Stimulated activated CD4-positive, alpha-beta T cell treated with anti-CD3 and anti-CD28 coated beads, Interleukin-12 subunit alpha, Interleukin-12 subunit beta, amount 100 ng/mL, for 48 hours (primary cell): ENCODE results near the gene C19orf38.

Experiments
- DNase-seq, 3 donors: peaks; one replicate each; pipeline ENCODE4 v3.0.0-alpha.2; 2020; ENCODE audit warnings: low read depth in 2 of 3, low spot score in 1 of 3

Gene C19orf38

GRCh38 chr19:10848230-10848856 is at the start of gene C19orf38:
C19orf38 (plus strand) TSS chr19:10848415; CDS start chr19:10848509, 94 bp downstream.
- DNase-seq, result no peak

- DNase-seq, result no peak
Observed at GRCh38 chr19:10800488-10800887, 47.7 kb upstream of the C19orf38 start.

GRCh38 chr19:10802479-10802878 is 45.7 kb upstream of the C19orf38 start:
- no peak for DNase-seq

GRCh38 chr19:10803252-10803651 is 45.0 kb upstream of the C19orf38 start:
- no peak for DNase-seq

GRCh38 chr19:10805065-10805757 is 43.0 kb upstream of the C19orf38 start:
- no peak for DNase-seq

- no peak for DNase-seq
Observed at GRCh38 chr19:10805758-10806247, 42.4 kb upstream of the C19orf38 start.

- peak; percentile 5 to 28 (median 23) for DNase-seq
Observed at GRCh38 chr19:10808937-10809649, 39.1 kb upstream of the C19orf38 start.

- DNase-seq, result no peak
Observed at GRCh38 chr19:10809651-10810285, 38.4 kb upstream of the C19orf38 start.

GRCh38 chr19:10811391-10812111 is 36.7 kb upstream of the C19orf38 start:
- DNase-seq, result no peak

GRCh38 chr19:10812196-10812595 is 36.0 kb upstream of the C19orf38 start:
- DNase-seq, result no peak

- peak in 2 of 3 donors; percentile 6 to 18 for DNase-seq
Observed at GRCh38 chr19:10812902-10813404, 35.3 kb upstream of the C19orf38 start.

GRCh38 chr19:10815007-10815536 is 33.1 kb upstream of the C19orf38 start:
- no peak for DNase-seq

GRCh38 chr19:10815969-10816644 is 32.1 kb upstream of the C19orf38 start:
- no peak for DNase-seq

- DNase-seq, result no peak
Observed at GRCh38 chr19:10816691-10817090, 31.5 kb upstream of the C19orf38 start.

GRCh38 chr19:10817291-10818038 is 30.8 kb upstream of the C19orf38 start:
- DNase-seq, result no peak

- DNase-seq, result no peak
Observed at GRCh38 chr19:10818301-10819123, 29.7 kb upstream of the C19orf38 start.

- DNase-seq, result no peak
Observed at GRCh38 chr19:10819124-10820060, 28.8 kb upstream of the C19orf38 start.
